Panc1 (cell line): ENCODE data around the gene INPP5A.

Experiments used
- POLR2AphosphoS5 ChIP-seq: IDR thresholded peaks from 2 replicates; pipeline ENCODE4 v1.6.1; 2012; ENCODE audit warnings: mild to moderate bottlenecking, low read depth, low read length, moderate library complexity
- SIN3A ChIP-seq: IDR thresholded peaks from 2 replicates; pipeline ENCODE4 v1.6.1; 2012; ENCODE audit warnings: low read depth, mild to moderate bottlenecking, low read length, moderate library complexity, borderline replicate concordance; ENCODE audit not compliant: insufficient read depth
- TCF7L2 ChIP-seq: IDR thresholded peaks from 2 replicates; pipeline ENCODE4 v1.6.1; 2011; ENCODE audit warnings: mild to moderate bottlenecking, low read depth, low read length, inconsistent platforms
- TF ChIP-seq, protein P1 (sequence below): fragments of 450-650 bp; IDR thresholded peaks from 2 replicates; pipeline ENCODE4 v1.5.1; 2017; ENCODE audit warnings: mild to moderate bottlenecking
- TF ChIP-seq, protein P2 (sequence below), 2 experiments: IDR thresholded peaks; 2 replicates each; pipeline ENCODE4 v1.6.1; 2011 to 2012; ENCODE audit warnings: low read depth in 2 of 2, control low read depth in 1 of 2, low read length in 1 of 2, mild to moderate bottlenecking in 1 of 2, moderate library complexity in 1 of 2; ENCODE audit not compliant: insufficient read depth in 1 of 2

DNA sequence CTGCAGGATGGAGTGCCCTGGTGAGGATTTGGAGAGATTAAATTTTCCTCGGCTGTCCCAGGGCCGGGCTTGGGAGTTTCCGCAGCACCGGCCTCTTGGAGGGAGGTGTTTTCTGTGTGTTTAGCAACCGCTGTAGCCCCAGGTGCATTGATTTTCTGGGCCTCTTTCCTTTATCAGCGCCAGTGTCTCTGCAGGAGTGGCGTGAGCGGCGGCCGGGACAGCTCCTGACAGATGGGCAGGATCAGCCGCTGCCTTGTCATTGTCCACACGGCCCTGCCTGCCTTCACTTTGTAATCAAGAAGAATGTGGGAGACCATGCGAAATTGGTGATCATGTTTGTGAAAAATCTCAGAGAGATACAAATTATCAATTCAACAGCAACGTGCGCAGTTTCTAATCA lies 216.0 kb downstream of the INPP5A start:
- TF ChIP-seq, protein P1, sequence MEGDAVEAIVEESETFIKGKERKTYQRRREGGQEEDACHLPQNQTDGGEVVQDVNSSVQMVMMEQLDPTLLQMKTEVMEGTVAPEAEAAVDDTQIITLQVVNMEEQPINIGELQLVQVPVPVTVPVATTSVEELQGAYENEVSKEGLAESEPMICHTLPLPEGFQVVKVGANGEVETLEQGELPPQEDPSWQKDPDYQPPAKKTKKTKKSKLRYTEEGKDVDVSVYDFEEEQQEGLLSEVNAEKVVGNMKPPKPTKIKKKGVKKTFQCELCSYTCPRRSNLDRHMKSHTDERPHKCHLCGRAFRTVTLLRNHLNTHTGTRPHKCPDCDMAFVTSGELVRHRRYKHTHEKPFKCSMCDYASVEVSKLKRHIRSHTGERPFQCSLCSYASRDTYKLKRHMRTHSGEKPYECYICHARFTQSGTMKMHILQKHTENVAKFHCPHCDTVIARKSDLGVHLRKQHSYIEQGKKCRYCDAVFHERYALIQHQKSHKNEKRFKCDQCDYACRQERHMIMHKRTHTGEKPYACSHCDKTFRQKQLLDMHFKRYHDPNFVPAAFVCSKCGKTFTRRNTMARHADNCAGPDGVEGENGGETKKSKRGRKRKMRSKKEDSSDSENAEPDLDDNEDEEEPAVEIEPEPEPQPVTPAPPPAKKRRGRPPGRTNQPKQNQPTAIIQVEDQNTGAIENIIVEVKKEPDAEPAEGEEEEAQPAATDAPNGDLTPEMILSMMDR, result no peak
- no peak for TF ChIP-seq POLR2AphosphoS5
- TF ChIP-seq, protein P2, sequence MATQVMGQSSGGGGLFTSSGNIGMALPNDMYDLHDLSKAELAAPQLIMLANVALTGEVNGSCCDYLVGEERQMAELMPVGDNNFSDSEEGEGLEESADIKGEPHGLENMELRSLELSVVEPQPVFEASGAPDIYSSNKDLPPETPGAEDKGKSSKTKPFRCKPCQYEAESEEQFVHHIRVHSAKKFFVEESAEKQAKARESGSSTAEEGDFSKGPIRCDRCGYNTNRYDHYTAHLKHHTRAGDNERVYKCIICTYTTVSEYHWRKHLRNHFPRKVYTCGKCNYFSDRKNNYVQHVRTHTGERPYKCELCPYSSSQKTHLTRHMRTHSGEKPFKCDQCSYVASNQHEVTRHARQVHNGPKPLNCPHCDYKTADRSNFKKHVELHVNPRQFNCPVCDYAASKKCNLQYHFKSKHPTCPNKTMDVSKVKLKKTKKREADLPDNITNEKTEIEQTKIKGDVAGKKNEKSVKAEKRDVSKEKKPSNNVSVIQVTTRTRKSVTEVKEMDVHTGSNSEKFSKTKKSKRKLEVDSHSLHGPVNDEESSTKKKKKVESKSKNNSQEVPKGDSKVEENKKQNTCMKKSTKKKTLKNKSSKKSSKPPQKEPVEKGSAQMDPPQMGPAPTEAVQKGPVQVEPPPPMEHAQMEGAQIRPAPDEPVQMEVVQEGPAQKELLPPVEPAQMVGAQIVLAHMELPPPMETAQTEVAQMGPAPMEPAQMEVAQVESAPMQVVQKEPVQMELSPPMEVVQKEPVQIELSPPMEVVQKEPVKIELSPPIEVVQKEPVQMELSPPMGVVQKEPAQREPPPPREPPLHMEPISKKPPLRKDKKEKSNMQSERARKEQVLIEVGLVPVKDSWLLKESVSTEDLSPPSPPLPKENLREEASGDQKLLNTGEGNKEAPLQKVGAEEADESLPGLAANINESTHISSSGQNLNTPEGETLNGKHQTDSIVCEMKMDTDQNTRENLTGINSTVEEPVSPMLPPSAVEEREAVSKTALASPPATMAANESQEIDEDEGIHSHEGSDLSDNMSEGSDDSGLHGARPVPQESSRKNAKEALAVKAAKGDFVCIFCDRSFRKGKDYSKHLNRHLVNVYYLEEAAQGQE (IDR thresholded peaks at IDR 0.05; ENCODE audit: insufficient read depth in 1 of 2, low read depth in 2 of 2, low read length in 1 of 2), result no peak
- TF ChIP-seq SIN3A, result no peak
- TF ChIP-seq TCF7L2, result no peak
